Amygdala (tissue), 56 donors: ENCODE data around the gene FMN2.
A peak's percentile ranks its signal among the peaks of the same experiment; 100 is the strongest.
"Not testable (repeated sequence)": the region's sequence is repeated elsewhere in the genome, so short reads cannot be mapped to it uniquely, and the experiment has no call there.

Experiments
- DNase-seq, 56 donors: peaks; one replicate each; lab custom pipeline; 2025; lab: John Stamatoyannopoulos, UW

Gene FMN2

GRCh38 chr1:240294566-240294965, 202.9 kb downstream of the FMN2 start:
- no peak for DNase-seq

- no peak for DNase-seq
These were observed 204.1 kb downstream of the FMN2 start for GRCh38 chr1:240295811-240296210.

- DNase-seq, result no peak
These were observed 212.8 kb downstream of the FMN2 start for GRCh38 chr1:240304466-240304865.

- no peak for DNase-seq
These were observed 215.0 kb downstream of the FMN2 start for GRCh38 chr1:240306673-240307072.

GRCh38 chr1:240308096-240308495, 216.4 kb downstream of the FMN2 start:
- DNase-seq, result no peak

- DNase-seq, result no peak
These were observed 218.1 kb downstream of the FMN2 start for GRCh38 chr1:240309769-240310168.

GRCh38 chr1:240310226-240310925, 218.7 kb downstream of the FMN2 start:
- no peak for DNase-seq

GRCh38 chr1:240312872-240313271, 221.2 kb downstream of the FMN2 start:
- DNase-seq, result no peak

- DNase-seq, result no peak
These were observed 223.4 kb downstream of the FMN2 start for GRCh38 chr1:240314845-240315801.

GRCh38 chr1:240319998-240320397, 228.3 kb downstream of the FMN2 start:
- no peak for DNase-seq

GRCh38 chr1:240320659-240321058, 229.0 kb downstream of the FMN2 start:
- no peak for DNase-seq

- DNase-seq, result no peak
These were observed 231.3 kb downstream of the FMN2 start for GRCh38 chr1:240322943-240323342.

GRCh38 chr1:240328382-240328781, 236.7 kb downstream of the FMN2 start:
- not testable (repeated sequence) for DNase-seq

GRCh38 chr1:240329443-240329842, 237.8 kb downstream of the FMN2 start:
- DNase-seq, result no peak

GRCh38 chr1:240332672-240333071, 241.0 kb downstream of the FMN2 start:
- DNase-seq, result no peak

- DNase-seq, result peak in 6 of 56 donors; percentile 3 to 40 (median 16)
These were observed 246.1 kb downstream of the FMN2 start for GRCh38 chr1:240337781-240338180.

GRCh38 chr1:240338837-240339236, 247.2 kb downstream of the FMN2 start:
- DNase-seq, result no peak

- no peak for DNase-seq
These were observed 249.9 kb downstream of the FMN2 start for GRCh38 chr1:240341365-240342250.

- no peak for DNase-seq
These were observed 250.6 kb downstream of the FMN2 start for GRCh38 chr1:240342251-240342625.

- no peak for DNase-seq
These were observed 251.4 kb downstream of the FMN2 start for GRCh38 chr1:240343045-240343444.

GRCh38 chr1:240343966-240344365, 252.3 kb downstream of the FMN2 start:
- DNase-seq, result no peak
